ENCODE data around the gene METTL25.

METTL25 gene

GRCh38 chr12:82400819-82401218 lies 42.5 kb downstream of the METTL25 start:
- H3K4me3 ChIP-seq (ENCODE audit: low read depth, low read length): no peak overlapping the region
- H3K9ac ChIP-seq (ENCODE audit: low read depth, low read length): no peak overlapping the region
- H3K27me3 ChIP-seq (ENCODE audit: control insufficient read depth, insufficient read depth, low read length): no peaks in the 10 kb centered on the region
- peaks cover 6% of the 10 kb centered on the region; the same call in 1 of the 2 replicates for H3K36me3 ChIP-seq (ENCODE audit: control insufficient read depth, insufficient read depth, low read length)
- no peaks in the 10 kb centered on the region for H3K9me3 ChIP-seq (ENCODE audit: control insufficient read depth, insufficient read depth, low read length)
- no peak overlapping the region for H3K27ac ChIP-seq (ENCODE audit: low read depth, low read length)
- no peaks in the 10 kb centered on the region for H3K4me1 ChIP-seq (ENCODE audit: control insufficient read depth, insufficient read depth, low read length)

DNA sequence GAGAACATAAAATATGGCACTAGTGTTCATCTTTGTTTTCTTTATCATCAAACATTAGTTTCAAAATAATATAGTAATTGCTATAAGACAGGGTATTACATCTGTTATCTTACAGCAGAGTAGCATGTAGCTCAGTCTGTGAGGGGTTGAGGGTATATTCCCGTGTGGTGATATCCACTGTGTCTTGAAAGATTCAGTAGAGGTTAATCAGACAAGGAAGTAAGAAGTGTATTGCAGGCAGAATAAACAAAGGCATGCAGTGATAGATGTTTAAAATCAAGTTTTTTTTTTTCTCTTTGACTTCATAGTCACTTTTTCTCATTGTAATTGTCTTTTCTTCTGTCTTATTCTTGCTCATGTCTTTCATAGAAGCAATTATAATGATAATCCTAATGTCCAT lies 48.3 kb downstream of the METTL25 start:
- no peaks in the 10 kb centered on the region for H3K36me3 ChIP-seq (ENCODE audit: control insufficient read depth, insufficient read depth, low read length)
- no peaks in the 10 kb centered on the region for H3K9me3 ChIP-seq (ENCODE audit: control insufficient read depth, insufficient read depth, low read length)
- H3K9ac ChIP-seq (ENCODE audit: low read depth, low read length): no peak overlapping the region
- no peak overlapping the region for H3K27ac ChIP-seq (ENCODE audit: low read depth, low read length)
- no peaks in the 10 kb centered on the region for H3K4me1 ChIP-seq (ENCODE audit: control insufficient read depth, insufficient read depth, low read length)
- no peaks in the 10 kb centered on the region for H3K27me3 ChIP-seq (ENCODE audit: control insufficient read depth, insufficient read depth, low read length)
- H3K4me3 ChIP-seq (ENCODE audit: low read depth, low read length): no peak overlapping the region

GRCh38 chr12:82407481-82407880 lies 49.2 kb downstream of the METTL25 start:
- no peak overlapping the region for H3K9ac ChIP-seq (ENCODE audit: low read depth, low read length)
- H3K27me3 ChIP-seq (ENCODE audit: control insufficient read depth, insufficient read depth, low read length): no peaks in the 10 kb centered on the region
- no peak overlapping the region for H3K4me3 ChIP-seq (ENCODE audit: low read depth, low read length)
- H3K27ac ChIP-seq (ENCODE audit: low read depth, low read length): no peak overlapping the region
- H3K36me3 ChIP-seq (ENCODE audit: control insufficient read depth, insufficient read depth, low read length): no peaks in the 10 kb centered on the region
- no peaks in the 10 kb centered on the region for H3K9me3 ChIP-seq (ENCODE audit: control insufficient read depth, insufficient read depth, low read length)
- no peaks in the 10 kb centered on the region for H3K4me1 ChIP-seq (ENCODE audit: control insufficient read depth, insufficient read depth, low read length)

DNA sequence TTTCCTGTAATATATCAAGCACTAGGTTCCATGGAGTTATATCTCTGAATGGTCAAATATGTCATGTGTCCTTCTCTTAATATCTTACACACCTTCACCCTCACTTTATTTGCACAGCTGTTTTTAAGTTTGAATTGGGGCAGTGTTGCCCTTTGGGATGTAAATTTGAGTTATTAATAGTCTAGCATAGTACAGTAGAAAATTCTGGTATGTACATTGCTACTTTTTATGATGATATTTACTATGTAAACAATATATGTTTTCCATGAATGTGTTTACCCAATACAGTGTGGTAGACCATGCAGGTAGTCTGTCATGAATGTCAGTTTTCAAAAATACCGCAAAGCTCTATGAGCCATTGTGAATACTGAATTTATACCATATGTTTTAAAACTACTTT lies 50.5 kb downstream of the METTL25 start:
- no peaks in the 10 kb centered on the region for H3K27me3 ChIP-seq (ENCODE audit: control insufficient read depth, insufficient read depth, low read length)

GRCh38 chr12:82411546-82412230 lies 53.4 kb downstream of the METTL25 start:
- H3K27me3 ChIP-seq (ENCODE audit: control insufficient read depth, insufficient read depth, low read length): no peaks in the 10 kb centered on the region
- H3K9ac ChIP-seq (ENCODE audit: low read depth, low read length): no peak overlapping the region
- H3K27ac ChIP-seq (ENCODE audit: low read depth, low read length): no peak overlapping the region
- no peaks in the 10 kb centered on the region for H3K9me3 ChIP-seq (ENCODE audit: control insufficient read depth, insufficient read depth, low read length)
- no peaks in the 10 kb centered on the region for H3K4me1 ChIP-seq (ENCODE audit: control insufficient read depth, insufficient read depth, low read length)
- no peaks in the 10 kb centered on the region for H3K36me3 ChIP-seq (ENCODE audit: control insufficient read depth, insufficient read depth, low read length)
- H3K4me3 ChIP-seq (ENCODE audit: low read depth, low read length): no peak overlapping the region

More for the DNA sequence above, 50.5 kb downstream of the METTL25 start:
- Histone ChIP-seq H3K9me3 (ENCODE audit: control insufficient read depth, insufficient read depth, low read length) (no peaks in the 10 kb centered on the region), H3K27ac (ENCODE audit: low read depth, low read length) (no peak overlapping the region), H3K36me3 (ENCODE audit: control insufficient read depth, insufficient read depth, low read length) (no peaks in the 10 kb centered on the region), H3K9ac (ENCODE audit: low read depth, low read length) (no peak overlapping the region), H3K4me3 (ENCODE audit: low read depth, low read length) (no peak overlapping the region), H3K4me1 (ENCODE audit: control insufficient read depth, insufficient read depth, low read length) (no peaks in the 10 kb centered on the region)

GRCh38 chr12:82412246-82412645 lies 53.9 kb downstream of the METTL25 start:
- Histone ChIP-seq H3K27me3 (ENCODE audit: control insufficient read depth, insufficient read depth, low read length) (no peaks in the 10 kb centered on the region), H3K9me3 (ENCODE audit: control insufficient read depth, insufficient read depth, low read length) (no peaks in the 10 kb centered on the region), H3K4me1 (ENCODE audit: control insufficient read depth, insufficient read depth, low read length) (no peaks in the 10 kb centered on the region), H3K9ac (ENCODE audit: low read depth, low read length) (no peak overlapping the region), H3K27ac (ENCODE audit: low read depth, low read length) (no peak overlapping the region), H3K4me3 (ENCODE audit: low read depth, low read length) (no peak overlapping the region), H3K36me3 (ENCODE audit: control insufficient read depth, insufficient read depth, low read length) (no peaks in the 10 kb centered on the region)

- no peak overlapping the region for H3K27ac ChIP-seq (ENCODE audit: low read depth, low read length)
- no peak overlapping the region for H3K4me3 ChIP-seq (ENCODE audit: low read depth, low read length)
- no peaks in the 10 kb centered on the region for H3K27me3 ChIP-seq (ENCODE audit: control insufficient read depth, insufficient read depth, low read length)
- no peaks in the 10 kb centered on the region for H3K9me3 ChIP-seq (ENCODE audit: control insufficient read depth, insufficient read depth, low read length)
- H3K36me3 ChIP-seq (ENCODE audit: control insufficient read depth, insufficient read depth, low read length): no peaks in the 10 kb centered on the region
- H3K4me1 ChIP-seq (ENCODE audit: control insufficient read depth, insufficient read depth, low read length): no peaks in the 10 kb centered on the region
- H3K9ac ChIP-seq (ENCODE audit: low read depth, low read length): no peak overlapping the region
Measured at GRCh38 chr12:82414044-82414443, 55.7 kb downstream of the METTL25 start.

DNA sequence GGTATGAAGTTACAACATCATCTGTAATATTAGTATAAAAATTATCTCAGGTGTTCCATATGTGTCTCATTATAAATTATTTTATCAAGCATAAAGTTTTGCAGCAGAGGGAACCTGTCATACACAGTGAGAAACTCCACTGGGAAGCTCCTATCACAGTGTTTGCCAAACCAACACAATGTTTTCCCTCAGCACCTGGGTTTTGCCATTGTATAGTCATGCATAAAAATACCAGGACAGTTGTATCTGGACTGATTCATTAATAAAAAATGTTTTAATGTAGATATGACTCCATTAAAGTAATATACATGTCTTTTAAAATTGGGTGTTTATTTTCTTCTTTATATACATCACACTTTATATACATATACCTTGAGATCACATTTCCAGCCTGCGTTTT lies 56.6 kb downstream of the METTL25 start:
- Histone ChIP-seq H3K36me3 (ENCODE audit: control insufficient read depth, insufficient read depth, low read length) (no peaks in the 10 kb centered on the region), H3K4me1 (ENCODE audit: control insufficient read depth, insufficient read depth, low read length) (no peaks in the 10 kb centered on the region), H3K27me3 (ENCODE audit: control insufficient read depth, insufficient read depth, low read length) (no peaks in the 10 kb centered on the region), H3K4me3 (ENCODE audit: low read depth, low read length) (no peak overlapping the region), H3K27ac (ENCODE audit: low read depth, low read length) (no peak overlapping the region), H3K9me3 (ENCODE audit: control insufficient read depth, insufficient read depth, low read length) (no peaks in the 10 kb centered on the region), H3K9ac (ENCODE audit: low read depth, low read length) (no peak overlapping the region)

DNA sequence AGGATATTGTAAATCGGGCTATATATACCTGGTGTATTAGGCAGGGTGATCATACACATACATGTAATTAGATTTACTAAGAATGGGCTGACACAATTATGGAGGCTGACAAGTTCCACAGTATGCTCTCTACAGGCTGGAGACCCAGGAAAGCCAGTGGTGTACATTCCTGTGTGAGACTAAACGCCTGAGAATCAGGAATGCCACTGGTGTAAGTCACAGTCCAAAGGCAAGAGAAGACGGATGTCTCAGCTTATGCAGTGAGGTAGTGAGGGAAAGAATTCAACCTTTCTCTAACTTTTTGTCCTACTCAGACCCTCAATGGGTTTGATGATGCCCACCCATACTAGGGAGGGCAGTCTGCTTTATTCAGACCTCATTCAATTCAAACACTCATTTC lies 57.1 kb downstream of the METTL25 start:
- H3K9me3 ChIP-seq (ENCODE audit: control insufficient read depth, insufficient read depth, low read length): no peaks in the 10 kb centered on the region; the same call in 1 of the 2 replicates
- no peaks in the 10 kb centered on the region for H3K36me3 ChIP-seq (ENCODE audit: control insufficient read depth, insufficient read depth, low read length)
- H3K4me1 ChIP-seq (ENCODE audit: control insufficient read depth, insufficient read depth, low read length): no peaks in the 10 kb centered on the region
- H3K9ac ChIP-seq (ENCODE audit: low read depth, low read length): no peak overlapping the region
- H3K4me3 ChIP-seq (ENCODE audit: low read depth, low read length): no peak overlapping the region
- H3K27ac ChIP-seq (ENCODE audit: low read depth, low read length): no peak overlapping the region
- no peaks in the 10 kb centered on the region for H3K27me3 ChIP-seq (ENCODE audit: control insufficient read depth, insufficient read depth, low read length)

DNA sequence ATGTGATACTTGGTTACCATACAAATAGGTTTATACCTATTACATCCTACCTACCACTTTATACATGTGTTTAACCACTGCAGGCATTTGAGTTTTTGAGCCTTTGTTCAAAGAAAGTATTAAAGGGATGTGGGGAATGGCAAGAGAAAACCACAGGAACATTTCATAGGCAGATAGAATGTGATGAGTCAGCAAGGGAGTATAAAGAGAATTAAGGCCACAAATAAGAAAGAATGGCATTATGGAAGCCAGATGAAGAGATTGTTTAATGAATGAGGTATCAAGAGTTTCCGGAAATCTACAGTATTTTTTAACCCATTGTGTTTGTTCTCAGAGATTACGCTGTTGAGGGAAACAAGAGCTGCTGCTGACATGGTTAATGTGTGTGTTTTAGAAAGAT lies 66.9 kb downstream of the METTL25 start:
- no peak overlapping the region for H3K27ac ChIP-seq (ENCODE audit: low read depth, low read length)
- no peaks in the 10 kb centered on the region for H3K27me3 ChIP-seq (ENCODE audit: control insufficient read depth, insufficient read depth, low read length)

DNA sequence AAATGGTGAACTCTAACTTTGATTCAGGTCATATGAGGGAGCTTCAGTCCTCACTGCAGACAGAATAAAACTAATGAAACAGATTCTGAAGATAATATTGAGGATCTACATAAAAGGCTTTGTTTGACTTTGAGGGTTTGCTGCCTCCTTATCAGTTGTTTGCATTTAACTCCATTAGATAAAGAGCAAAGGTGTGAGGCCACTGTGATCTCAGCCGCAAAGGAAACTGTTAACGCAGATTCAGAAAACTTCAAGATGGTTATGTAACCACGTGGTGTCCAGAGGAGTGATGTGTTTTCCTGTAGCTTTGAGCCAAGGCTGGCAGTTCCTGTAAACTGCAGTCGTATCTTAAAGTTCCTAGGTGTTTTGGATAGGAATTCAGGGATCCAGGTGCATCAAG lies 67.8 kb downstream of the METTL25 start:
- Histone ChIP-seq H3K36me3 (ENCODE audit: control insufficient read depth, insufficient read depth, low read length) (no peaks in the 10 kb centered on the region), H3K27ac (ENCODE audit: low read depth, low read length) (no peak overlapping the region), H3K27me3 (ENCODE audit: control insufficient read depth, insufficient read depth, low read length) (no peaks in the 10 kb centered on the region), H3K4me3 (ENCODE audit: low read depth, low read length) (no peak overlapping the region), H3K9ac (ENCODE audit: low read depth, low read length) (no peak overlapping the region), H3K4me1 (ENCODE audit: control insufficient read depth, insufficient read depth, low read length) (no peaks in the 10 kb centered on the region), H3K9me3 (ENCODE audit: control insufficient read depth, insufficient read depth, low read length) (no peaks in the 10 kb centered on the region)

More for the DNA sequence above, 66.9 kb downstream of the METTL25 start:
- H3K9me3 ChIP-seq (ENCODE audit: control insufficient read depth, insufficient read depth, low read length): no peaks in the 10 kb centered on the region; the same call in 1 of the 2 replicates
- H3K4me1 ChIP-seq (ENCODE audit: control insufficient read depth, insufficient read depth, low read length): no peaks in the 10 kb centered on the region
- H3K9ac ChIP-seq (ENCODE audit: low read depth, low read length): no peak overlapping the region
- no peak overlapping the region for H3K4me3 ChIP-seq (ENCODE audit: low read depth, low read length)
- H3K36me3 ChIP-seq (ENCODE audit: control insufficient read depth, insufficient read depth, low read length): no peaks in the 10 kb centered on the region
